A549 (cell line): ENCODE data around the gene INPP5A. TPM values are rescaled to one million over a fixed set of nuclear protein-coding genes. Genes with fewer than 3 reads are reported as not detected.

Experiments used
- ATAC-seq, 2 experiments: fragments of 200-7000 bp in 1 of 2; fragments of >200 bp in 1 of 2; cut with Nextera tagmentation in 1 of 2; cut with Tn5 transposase in 1 of 2; 3 replicates each; pipeline versions ENCODE4 v1.8.0 to v1.9.1; 2018 to 2020; ENCODE audit warnings: mild to moderate bottlenecking in 1 of 2, moderate library complexity in 1 of 2
- CTCF ChIA-PET: fragments of 300-600 bp; sonication (Branson Sonifier 250); formaldehyde crosslinking; extraction: SDS; loops from one replicate; lab custom pipeline; 2021; ENCODE audit warnings: antibody characterized with exemption, inconsistent platforms; lab: Yijun Ruan, JAX
- POLR2A ChIA-PET: fragments of 350-600 bp; formaldehyde crosslinking; extraction: SDS; loops from one replicate; lab custom pipeline; 2021; ENCODE audit warnings: antibody characterized with exemption, inconsistent platforms; lab: Yijun Ruan, JAX
- DNase-seq, 2 experiments: peaks; one replicate each; pipeline versions ENCODE4 v3.0.0 to v3.0.0-alpha.2; 2011 to 2016; ENCODE audit warnings: low read depth in 1 of 2, low spot score in 1 of 2
- FAIRE-seq: peaks from 2 replicates; lab custom pipeline; 2011; peaks lifted over from hg19 to GRCh38; lab: Jason Lieb, UNC
- H3K27ac ChIP-seq, 2 experiments: fragments of >200 bp; sonication (Bioruptor Twin); formaldehyde crosslinking; 3 replicates each; pipeline ENCODE4 v1.5.1; 2016 to 2017
- H3K4me1 ChIP-seq: fragments of >200 bp; sonication (Bioruptor Twin); formaldehyde crosslinking; 3 replicates; pipeline ENCODE4 v1.6.1; 2016
- H3K4me2 ChIP-seq: fragments of >200 bp; sonication (Bioruptor Twin); formaldehyde crosslinking; 3 replicates; pipeline ENCODE4 v1.6.1; 2016
- H3K4me3 ChIP-seq: fragments of >200 bp; sonication (Bioruptor Twin); formaldehyde crosslinking; 3 replicates; pipeline ENCODE4 v1.5.1; 2016
- H3K9me3 ChIP-seq: fragments of >200 bp; sonication (Bioruptor Twin); formaldehyde crosslinking; 3 replicates; pipeline ENCODE4 v1.6.1; 2016
- BCL3 ChIP-seq: fragments of >200 bp; sonication (Bioruptor Twin); formaldehyde crosslinking; IDR thresholded peaks from 3 replicates; pipeline ENCODE4 v1.6.1; 2016
- BHLHE40 ChIP-seq: IDR thresholded peaks from 2 replicates; pipeline ENCODE4 v1.6.1; 2012; ENCODE audit warnings: low read depth, low read length, inconsistent platforms
- CEBPB ChIP-seq, 2 experiments: fragments of >200 bp in 1 of 2; sonication (Bioruptor Twin) in 1 of 2; formaldehyde crosslinking in 1 of 2; IDR thresholded peaks; 2 replicates each; pipeline ENCODE4 v1.6.1; 2012 to 2016
- CHD2 ChIP-seq: fragments of 150-350 bp; IDR thresholded peaks from 2 replicates; pipeline ENCODE4 v1.6.1; 2014; ENCODE audit warnings: low read length; ENCODE audit not compliant: partially characterized antibody
- CHD4 ChIP-seq: fragments of 200-600 bp; sonication (generic); IDR thresholded peaks from 2 replicates; pipeline ENCODE4 v1.6.1; 2016; ENCODE audit warnings: antibody characterized with exemption, mild to moderate bottlenecking, borderline replicate concordance
- EHMT2 ChIP-seq: fragments of 200-600 bp; sonication (generic); IDR thresholded peaks from 2 replicates; pipeline ENCODE4 v1.6.1; 2016; ENCODE audit warnings: antibody characterized with exemption, low read depth, mild to moderate bottlenecking, moderate library complexity
- EP300 ChIP-seq, 2 experiments: fragments of >200 bp; sonication (Bioruptor Twin); formaldehyde crosslinking; IDR thresholded peaks; 2 replicates in 1 of 2; 3 replicates in 1 of 2; pipeline ENCODE4 v1.6.1; 2016 to 2017
- ESRRA ChIP-seq: fragments of 150-350 bp; IDR thresholded peaks from 2 replicates; pipeline ENCODE4 v1.6.1; 2014; ENCODE audit warnings: mild to moderate bottlenecking, low read length, borderline replicate concordance
- FOSB ChIP-seq: fragments of 250-450 bp; sonication (Bioruptor Pico); IDR thresholded peaks from 2 replicates; pipeline ENCODE4 v1.5.0; 2020; ENCODE audit warnings: mild to moderate bottlenecking, moderate library complexity
- FOXS1 ChIP-seq: fragments of 250-450 bp; sonication (Bioruptor Pico); IDR thresholded peaks from 2 replicates; pipeline ENCODE4 v1.5.0; 2020; ENCODE audit warnings: mild to moderate bottlenecking, moderate library complexity
- HDAC2 ChIP-seq: fragments of 200-600 bp; sonication (generic); IDR thresholded peaks from 2 replicates; pipeline ENCODE4 v1.6.1; 2016
- HOXA7 ChIP-seq: fragments of 250-450 bp; sonication (Bioruptor Pico); IDR thresholded peaks from 2 replicates; pipeline ENCODE4 v1.5.0; 2020; ENCODE audit warnings: mild to moderate bottlenecking, moderate library complexity
- KDM5A ChIP-seq: fragments of 200-600 bp; sonication (generic); IDR thresholded peaks from 2 replicates; pipeline ENCODE4 v1.6.1; 2016; ENCODE audit warnings: antibody characterized with exemption, mild to moderate bottlenecking
- MAFK ChIP-seq: fragments of 450-650 bp; IDR thresholded peaks from 2 replicates; pipeline ENCODE4 v1.6.1; 2014; ENCODE audit not compliant: partially characterized antibody
- NPAS2 ChIP-seq: fragments of 250-450 bp; sonication (Bioruptor Pico); IDR thresholded peaks from 2 replicates; pipeline ENCODE4 v1.8.0; 2022; ENCODE audit warnings: mild to moderate bottlenecking, moderate library complexity, borderline replicate concordance
- NR3C1 ChIP-seq: fragments of >200 bp; sonication (Bioruptor Twin); formaldehyde crosslinking; IDR thresholded peaks from 3 replicates; pipeline ENCODE4 v1.6.1; 2017
- PBX3 ChIP-seq: IDR thresholded peaks from 2 replicates; pipeline ENCODE4 v1.6.1; 2012
- RCOR1 ChIP-seq: fragments of 150-350 bp; IDR thresholded peaks from 2 replicates; pipeline ENCODE4 v1.6.1; 2014; ENCODE audit warnings: antibody characterized with exemption, low read length, low read depth
- RNF2 ChIP-seq: fragments of 200-600 bp; sonication (generic); IDR thresholded peaks from 2 replicates; pipeline ENCODE4 v1.6.1; 2016; ENCODE audit warnings: low read depth, mild to moderate bottlenecking, antibody characterized with exemption, moderate library complexity, borderline replicate concordance
- SMC3 ChIP-seq: fragments of >200 bp; sonication (Bioruptor Twin); formaldehyde crosslinking; IDR thresholded peaks from 3 replicates; pipeline ENCODE4 v1.6.1; 2018; ENCODE audit warnings: inconsistent platforms
- TP53 ChIP-seq: fragments of 250-450 bp; sonication (Bioruptor Pico); IDR thresholded peaks from 2 replicates; pipeline ENCODE4 v1.5.0; 2021; ENCODE audit warnings: mild to moderate bottlenecking, moderate library complexity
- ZC3H11A ChIP-seq: fragments of 450-650 bp; IDR thresholded peaks from 2 replicates; pipeline ENCODE4 v1.6.1; 2014; ENCODE audit warnings: antibody characterized with exemption, mild to moderate bottlenecking
- ZNF302 ChIP-seq: fragments of 250-450 bp; sonication (Bioruptor Pico); IDR thresholded peaks from 2 replicates; pipeline ENCODE4 v1.9.0; 2021; ENCODE audit warnings: inconsistent platforms, mild to moderate bottlenecking, moderate library complexity
- ZSCAN20 ChIP-seq: fragments of 250-450 bp; sonication (Bioruptor Pico); IDR thresholded peaks from 2 replicates; pipeline ENCODE4 v1.8.0; 2022; ENCODE audit warnings: mild to moderate bottlenecking, moderate library complexity
- WGBS: methylation state at CpG from one replicate; pipeline ENCODE4 v1.1.6; 2017; ENCODE audit errors: missing lambda C conversion rate; 5-methylcytosine and 5-hydroxymethylcytosine counted together
- polyA plus RNA-seq, 4 experiments: library from polyadenylated mRNA; depleted of rRNA in 3 of 4; stranded (reverse); fragments of >200 nt; fragmentation: RNase III in 1 of 4; extraction: RNeasy Plus Mini Kit Qiagen cat#74134 plus additional on column Dnase treatment in 1 of 4; gene quantifications; 2 replicates in 3 of 4; 3 replicates in 1 of 4; pipeline ENCODE4 v1.2.3, GENCODE V29; 2011 to 2017
- TF ChIP-seq, protein P1 (sequence below): fragments of >200 bp; sonication (Bioruptor Twin); formaldehyde crosslinking; IDR thresholded peaks from 2 replicates; pipeline ENCODE4 v1.6.1; 2016
- TF ChIP-seq, protein P2 (sequence below): fragments of >200 bp; sonication (Bioruptor Twin); formaldehyde crosslinking; IDR thresholded peaks from 3 replicates; pipeline ENCODE4 v1.5.1; 2016
- TF ChIP-seq, protein P3 (sequence below): fragments of 450-650 bp; IDR thresholded peaks from 2 replicates; pipeline ENCODE4 v1.6.1; 2014; ENCODE audit warnings: antibody characterized with exemption

INPP5A gene
- polyA plus RNA-seq, 2 of the 4 experiments (the other 2 are of a cell fraction) = 13.7 to 15.1 TPM

DNA sequence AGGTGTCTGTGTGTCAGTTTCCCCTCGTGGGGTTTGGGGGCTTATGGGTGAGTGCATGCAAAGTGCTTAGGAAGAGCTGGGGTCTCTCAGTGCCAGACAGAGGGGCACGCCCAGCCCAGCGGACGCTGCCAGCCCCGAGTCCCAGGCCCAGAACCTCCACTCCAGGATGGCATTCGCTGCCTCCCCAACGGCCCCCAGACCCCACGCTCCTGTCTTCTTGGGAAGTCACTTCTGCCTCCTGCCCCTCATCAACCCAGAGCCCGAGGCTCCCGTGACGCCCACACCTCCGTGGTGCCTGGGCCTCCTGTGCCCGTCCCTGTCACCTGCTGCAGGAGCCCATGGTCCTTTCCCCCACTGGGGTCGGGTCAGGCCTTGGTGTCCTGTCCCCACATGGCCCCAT, 213.3 kb downstream of the INPP5A start:
- Histone ChIP-seq H3K4me2 (no peak overlapping the region), H3K9me3 (no peaks in the 10 kb centered on the region), H3K27ac (no peak overlapping the region)
- no peak for FAIRE-seq
- CTCF ChIA-PET = no interaction called here
- TF ChIP-seq NR3C1 = no peak
- TF ChIP-seq ESRRA = no peak
- no peak for TF ChIP-seq PBX3
- no peak for TF ChIP-seq FOSB (CRISPR knock-in tag)
- TF ChIP-seq, protein P1, sequence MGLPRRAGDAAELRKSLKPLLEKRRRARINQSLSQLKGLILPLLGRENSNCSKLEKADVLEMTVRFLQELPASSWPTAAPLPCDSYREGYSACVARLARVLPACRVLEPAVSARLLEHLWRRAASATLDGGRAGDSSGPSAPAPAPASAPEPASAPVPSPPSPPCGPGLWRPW = no peak
- TF ChIP-seq CHD2 = no peak
- TF ChIP-seq HDAC2 = no peak
- TF ChIP-seq, protein P2, sequence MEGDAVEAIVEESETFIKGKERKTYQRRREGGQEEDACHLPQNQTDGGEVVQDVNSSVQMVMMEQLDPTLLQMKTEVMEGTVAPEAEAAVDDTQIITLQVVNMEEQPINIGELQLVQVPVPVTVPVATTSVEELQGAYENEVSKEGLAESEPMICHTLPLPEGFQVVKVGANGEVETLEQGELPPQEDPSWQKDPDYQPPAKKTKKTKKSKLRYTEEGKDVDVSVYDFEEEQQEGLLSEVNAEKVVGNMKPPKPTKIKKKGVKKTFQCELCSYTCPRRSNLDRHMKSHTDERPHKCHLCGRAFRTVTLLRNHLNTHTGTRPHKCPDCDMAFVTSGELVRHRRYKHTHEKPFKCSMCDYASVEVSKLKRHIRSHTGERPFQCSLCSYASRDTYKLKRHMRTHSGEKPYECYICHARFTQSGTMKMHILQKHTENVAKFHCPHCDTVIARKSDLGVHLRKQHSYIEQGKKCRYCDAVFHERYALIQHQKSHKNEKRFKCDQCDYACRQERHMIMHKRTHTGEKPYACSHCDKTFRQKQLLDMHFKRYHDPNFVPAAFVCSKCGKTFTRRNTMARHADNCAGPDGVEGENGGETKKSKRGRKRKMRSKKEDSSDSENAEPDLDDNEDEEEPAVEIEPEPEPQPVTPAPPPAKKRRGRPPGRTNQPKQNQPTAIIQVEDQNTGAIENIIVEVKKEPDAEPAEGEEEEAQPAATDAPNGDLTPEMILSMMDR = no peak
- TF ChIP-seq FOXS1 (CRISPR knock-in tag) = no peak
- no peak for TF ChIP-seq NPAS2 (CRISPR knock-in tag)
- TF ChIP-seq, all 56 proteins: peak for 0
- WGBS = 85% methylated on average over 14 of the region's 14 CpGs
- Histone ChIP-seq H3K4me1 (no peaks in the 10 kb centered on the region), H3K4me3 (no peak overlapping the region)
- DNase-seq (no peak), ATAC-seq (no peak)
- POLR2A ChIA-PET = no interaction called here

GRCh38 chr10:132752378-132752777, 214.8 kb downstream of the INPP5A start:
- H3K4me3 ChIP-seq = no peak overlapping the region
- FAIRE-seq = no peak
- WGBS = 90% methylated on average over 13 of the region's 20 CpGs

GRCh38 chr10:132752961-132753360, 215.4 kb downstream of the INPP5A start:
- ATAC-seq = no peak
- no peak overlapping the region for H3K4me2 ChIP-seq
- H3K27ac ChIP-seq = no peak overlapping the region
- CTCF ChIA-PET = interaction anchor here (0.8 kb wide), 1 partner anchor 298 kb away, joined by 3 read pairs; no protein-coding TSS in a partner anchor
- no peaks in the 10 kb centered on the region for H3K4me1 ChIP-seq
- H3K4me3 ChIP-seq = no peak overlapping the region
- H3K9me3 ChIP-seq = no peaks in the 10 kb centered on the region; the same call in 2 of the 3 replicates
- 89% methylated on average over 19 of the region's 28 CpGs for WGBS
- FAIRE-seq = no peak
- DNase-seq = no peak
- POLR2A ChIA-PET = no interaction called here
- TF ChIP-seq MAFK (no peak), ZC3H11A (no peak), RNF2 (no peak), HOXA7 (CRISPR knock-in tag) (no peak), ZSCAN20 (CRISPR knock-in tag) (no peak), TP53 (CRISPR knock-in tag) (no peak), RCOR1 (no peak), CEBPB (IDR thresholded peaks at IDR 0.05) (no peak), EP300 (IDR thresholded peaks at IDR 0.05) (no peak), BCL3 (no peak), BHLHE40 (no peak), EHMT2 (no peak), SMC3 (no peak), CHD4 (no peak)
- TF ChIP-seq, protein P3, sequence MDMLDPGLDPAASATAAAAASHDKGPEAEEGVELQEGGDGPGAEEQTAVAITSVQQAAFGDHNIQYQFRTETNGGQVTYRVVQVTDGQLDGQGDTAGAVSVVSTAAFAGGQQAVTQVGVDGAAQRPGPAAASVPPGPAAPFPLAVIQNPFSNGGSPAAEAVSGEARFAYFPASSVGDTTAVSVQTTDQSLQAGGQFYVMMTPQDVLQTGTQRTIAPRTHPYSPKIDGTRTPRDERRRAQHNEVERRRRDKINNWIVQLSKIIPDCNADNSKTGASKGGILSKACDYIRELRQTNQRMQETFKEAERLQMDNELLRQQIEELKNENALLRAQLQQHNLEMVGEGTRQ = no peak
- TF ChIP-seq, protein P2 = no peak

More at GRCh38 chr10:132752378-132752777, 214.8 kb downstream of the INPP5A start:
- no peak for TF ChIP-seq ZNF302 (CRISPR knock-in tag)
- no peak for TF ChIP-seq KDM5A
- TF ChIP-seq, protein P3 = no peak
- no peak for TF ChIP-seq FOSB (CRISPR knock-in tag)
- no peak for TF ChIP-seq RNF2
- TF ChIP-seq, all 56 proteins: peak for 0
- H3K27ac ChIP-seq = no peak overlapping the region
- ATAC-seq (peak in 1 of 2 experiments; percentile 35; a peak in 3 of 6 replicates), DNase-seq (no peak)
- POLR2A ChIA-PET = no interaction called here
- CTCF ChIA-PET = no interaction called here
- no peak overlapping the region for H3K4me2 ChIP-seq
- H3K4me1 ChIP-seq = no peaks in the 10 kb centered on the region
- H3K9me3 ChIP-seq = no peaks in the 10 kb centered on the region; the same call in 2 of the 3 replicates
